K562 (cell line): ENCODE data around the gene FAM89B. TPM values are rescaled to one million over a fixed set of nuclear protein-coding genes. Genes with fewer than 3 reads are reported as not detected.

Experiments
- ATF7 ChIP-seq: fragments of 450-650 bp; IDR thresholded peaks from 2 replicates; pipeline ENCODE4 v1.7.1; 2014; ENCODE audit warnings: mild to moderate bottlenecking, moderate library complexity
- BACH1 ChIP-seq: fragments of 200-800 bp; sonication (Bioruptor generic); IDR thresholded peaks from 2 replicates; pipeline ENCODE4 v1.6.1; 2016; ENCODE audit warnings: missing genetic modification characterization, missing compliant biosample characterization
- CHD4 ChIP-seq: fragments of 200-600 bp; sonication (generic); IDR thresholded peaks from 3 replicates; pipeline ENCODE4 v1.6.1; 2012; ENCODE audit warnings: low read depth, mild to moderate bottlenecking, mixed read lengths, low read length, inconsistent platforms; ENCODE audit not compliant: insufficient read depth, insufficient replicate concordance, poor library complexity, severe bottlenecking
- COPS2 ChIP-seq: fragments of 450-650 bp; conservative IDR thresholded peaks from 2 replicates; pipeline ENCODE4 v1.6.1; 2016; ENCODE audit warnings: mild to moderate bottlenecking, moderate library complexity
- ETV6 ChIP-seq, 3 experiments: fragments of 150-350 bp in 1 of 3; sonication (generic) in 1 of 3; formaldehyde crosslinking in 1 of 3; IDR thresholded peaks; 2 replicates each; pipeline versions ENCODE4 v1.6.1 to v1.8.0; 2014 to 2022; ENCODE audit warnings: borderline replicate concordance in 2 of 3, low read depth in 2 of 3, antibody characterized with exemption in 1 of 3, low read length in 1 of 3, mild to moderate bottlenecking in 1 of 3, missing genetic modification reagents in 1 of 3
- FOXA1 ChIP-seq: fragments of 450-650 bp; IDR thresholded peaks from 2 replicates; pipeline ENCODE4 v1.6.1; 2016; ENCODE audit warnings: mild to moderate bottlenecking, borderline replicate concordance
- FOXK2 ChIP-seq, 2 experiments: fragments of 450-650 bp; IDR thresholded peaks in 1 of 2; conservative IDR thresholded peaks in 1 of 2; 2 replicates each; pipeline ENCODE4 v1.6.1; 2016; ENCODE audit warnings: low read depth in 2 of 2, mild to moderate bottlenecking in 1 of 2
- GMEB1 ChIP-seq: fragments of 250-450 bp; sonication (Bioruptor Pico); IDR thresholded peaks from 2 replicates; pipeline ENCODE4 v1.4.0; 2020; ENCODE audit warnings: mild to moderate bottlenecking
- HBP1 ChIP-seq: fragments of 450-650 bp; formaldehyde crosslinking; IDR thresholded peaks from 2 replicates; pipeline ENCODE4 v1.4.0; 2022; ENCODE audit warnings: missing genetic modification characterization
- HDAC1 ChIP-seq, 2 experiments: fragments of 450-650 bp; IDR thresholded peaks; 2 replicates each; pipeline ENCODE4 v1.6.1; 2016 to 2017; ENCODE audit warnings: inconsistent platforms in 1 of 2, mild to moderate bottlenecking in 1 of 2, moderate library complexity in 1 of 2
- L3MBTL2 ChIP-seq: fragments of 450-650 bp; IDR thresholded peaks from 2 replicates; pipeline ENCODE4 v1.6.1; 2016; ENCODE audit warnings: mild to moderate bottlenecking, moderate library complexity
- MAFK ChIP-seq: IDR thresholded peaks from 2 replicates; pipeline ENCODE4 v1.6.1; 2011; ENCODE audit warnings: low read length, improper control_type of control experiment
- RB1 ChIP-seq: fragments of 450-650 bp; IDR thresholded peaks from 2 replicates; pipeline ENCODE4 v1.6.1; 2017; ENCODE audit warnings: low read depth, mild to moderate bottlenecking
- RBM17 ChIP-seq: fragments of 200-400 bp; formaldehyde crosslinking; IDR thresholded peaks from 2 replicates; pipeline ENCODE4 v1.6.1; 2017; ENCODE audit warnings: low read depth, mild to moderate bottlenecking, low read length, borderline replicate concordance
- STAG1 ChIP-seq: sonication (generic); formaldehyde crosslinking; IDR thresholded peaks from 2 replicates; pipeline ENCODE4 v1.5.0; 2020; ENCODE audit warnings: missing genetic modification reagents, borderline replicate concordance
- STAT6 ChIP-seq: sonication (generic); formaldehyde crosslinking; IDR thresholded peaks from 2 replicates; pipeline ENCODE4 v1.8.1; 2023; ENCODE audit warnings: mild to moderate bottlenecking, missing genetic modification reagents
- TAL1 ChIP-seq: fragments of 450-650 bp; IDR thresholded peaks from 2 replicates; pipeline ENCODE4 v1.6.1; 2016; ENCODE audit warnings: mild to moderate bottlenecking
- TCF15 ChIP-seq: fragments of 250-450 bp; sonication (Bioruptor Pico); IDR thresholded peaks from 2 replicates; pipeline ENCODE4 v1.8.0; 2022; ENCODE audit warnings: moderate library complexity, mild to moderate bottlenecking, inconsistent platforms
- TOE1 ChIP-seq, 2 experiments: fragments of 450-650 bp in 1 of 2; sonication (generic) in 1 of 2; formaldehyde crosslinking in 1 of 2; IDR thresholded peaks; 2 replicates each; pipeline versions ENCODE4 v1.7.1 to v1.8.0; 2016 to 2022; ENCODE audit warnings: borderline replicate concordance in 2 of 2, mild to moderate bottlenecking in 2 of 2, antibody characterized with exemption in 1 of 2, inconsistent platforms in 1 of 2, low read depth in 1 of 2, missing genetic modification reagents in 1 of 2, moderate library complexity in 1 of 2
- ZBTB12 ChIP-seq: fragments of 250-450 bp; sonication (Bioruptor Pico); IDR thresholded peaks from 2 replicates; pipeline ENCODE4 v1.4.0; 2020
- ZC3H8 ChIP-seq: fragments of 450-650 bp; IDR thresholded peaks from 2 replicates; pipeline ENCODE4 v1.6.1; 2017
- polyA plus RNA-seq, 8 experiments: library from polyadenylated mRNA; depleted of rRNA in 4 of 8; stranded (reverse) in 5 of 8; unstranded in 3 of 8; fragments of >200 nt; fragmentation: Nextera tagmentation in 2 of 8; fragmentation: Illumina TruSeq in 1 of 8; extraction: Ambion mirVana in 2 of 8; extraction: Trizol in 1 of 8; gene quantifications; 2 replicates each; pipeline versions ENCODE4 v1.2.1 to v1.2.3, GENCODE V29; 2011 to 2014; ENCODE audit warnings: inconsistent platforms in 1 of 8, missing spikeins in 1 of 8
- total RNA-seq, 7 experiments: library from RNA; depleted of rRNA in 6 of 7; stranded (reverse); fragments of >200 nt in 6 of 7; fragmentation: Illumina TruSeq in 2 of 7; extraction: Trizol in 2 of 7; gene quantifications; 2 replicates each; pipeline versions ENCODE4 v1.2.1 to v1.2.3, GENCODE V29; 2011 to 2021; ENCODE audit warnings: low replicate concordance in 1 of 7

FAM89B gene
- total and polyA plus RNA-seq, 9 of the 15 experiments (the other 6 are each of a cell fraction or from before 2014, with no cell fraction given): 0.32 to 27.6 (median 11.9) TPM

- no peak for TF ChIP-seq CHD4
- no peak for TF ChIP-seq STAT6 (CRISPR knock-in tag)
- no peak for TF ChIP-seq TCF15
- no peak for TF ChIP-seq L3MBTL2
- no peak for TF ChIP-seq ETV6 (IDR thresholded peaks at IDR 0.05; ENCODE audit: borderline replicate concordance in 1 of 2, low read depth in 2 of 2, low read length in 1 of 2)
- no peak for TF ChIP-seq ETV6 (CRISPR knock-in tag; IDR thresholded peaks at IDR 0.05; ENCODE audit: borderline replicate concordance)
- no peak for TF ChIP-seq ZC3H8
- TF ChIP-seq TOE1 (IDR thresholded peaks at IDR 0.05; ENCODE audit: borderline replicate concordance): no peak
- no peak for TF ChIP-seq TOE1 (CRISPR knock-in tag; IDR thresholded peaks at IDR 0.05; ENCODE audit: borderline replicate concordance, low read depth)
- 0 out of 4 replicates have a peak, but pooled peaks of 1 of the 2 experiments have one; percentile 50 for TF ChIP-seq HDAC1 (IDR thresholded peaks at IDR 0.05)
- TF ChIP-seq MAFK: no peak
- TF ChIP-seq COPS2: no peak
- TF ChIP-seq BACH1 (tag): no peak
- no peak for TF ChIP-seq GMEB1
- no peak for TF ChIP-seq ZBTB12 (CRISPR knock-in tag)
- no peak for TF ChIP-seq HBP1 (CRISPR knock-in tag)
- TF ChIP-seq TAL1: no peak
- TF ChIP-seq FOXK2 (conservative IDR thresholded peaks at IDR 0.05 in 1 of 2, IDR thresholded peaks at IDR 0.05 in 1 of 2; ENCODE audit: low read depth in 2 of 2): no peak
- TF ChIP-seq FOXA1: no peak
- no peak for TF ChIP-seq RBM17
- TF ChIP-seq STAG1 (CRISPR knock-in tag): peak; percentile 58; the same call in 1 of the 2 replicates
- 0 out of 2 replicates have a peak, but pooled peaks have one; percentile 28 for TF ChIP-seq ATF7
- no peak for TF ChIP-seq RB1
Measured at GRCh38 chr11:65571940-65572339, 398 bp upstream of the FAM89B start (continued).
